Breast epithelium (tissue), 4 donors: Measurements from ENCODE around the gene MPP3. TPM values are rescaled to one million over a fixed set of nuclear protein-coding genes. Genes with fewer than 3 reads are reported as not detected.

Source experiments
- DNase-seq, 2 donors: peaks; one replicate each; pipeline ENCODE4 v3.0.0-alpha.2; 2019; ENCODE audit warnings: low spot score in 2 of 2
- H3K27ac ChIP-seq, 2 donors: fragments of 200-600 bp; sonication (generic) in 1 of 2; one replicate each; pipeline ENCODE4 v1.5.1; 2016 to 2019; ENCODE audit warnings: mild to moderate bottlenecking in 1 of 2
- H3K27me3 ChIP-seq, 2 donors: fragments of 200-600 bp; sonication (generic) in 1 of 2; one replicate each; pipeline versions ENCODE4 v1.5.1 to v1.6.0; 2017 to 2019; ENCODE audit warnings: control low read depth in 1 of 2, mild to moderate bottlenecking in 1 of 2
- H3K36me3 ChIP-seq: fragments of 200-600 bp; one replicate; pipeline ENCODE4 v1.5.1; 2019
- H3K4me1 ChIP-seq, 2 donors: fragments of 200-600 bp; sonication (generic); one replicate each; pipeline ENCODE4 v1.5.1; 2016 to 2019; ENCODE audit warnings: control low read depth in 1 of 2
- H3K4me3 ChIP-seq, 3 donors: fragments of 200-600 bp; sonication (generic); 1 replicate in 2 of 3; 2 replicates in 1 of 3; pipeline ENCODE4 v1.5.1; 2016 to 2019; ENCODE audit warnings: mild to moderate bottlenecking in 3 of 3, moderate library complexity in 2 of 3
- H3K9me3 ChIP-seq, 2 donors: fragments of 200-600 bp; sonication (generic) in 1 of 2; one replicate each; pipeline ENCODE4 v1.5.1; 2016 to 2019; ENCODE audit warnings: control low read depth in 1 of 2
- POLR2A ChIP-seq: fragments of 450-650 bp; IDR thresholded peaks from one replicate; pipeline ENCODE4 v1.6.1; 2016; ENCODE audit warnings: antibody characterized with exemption, mild to moderate bottlenecking, moderate library complexity
- POLR2AphosphoS5 ChIP-seq, 3 donors: sonication (generic); formaldehyde crosslinking; IDR thresholded peaks; one replicate each; pipeline ENCODE4 v1.6.1; 2017; ENCODE audit warnings: antibody characterized with exemption in 3 of 3
- intact Hi-C: fragments of 100-400 bp; cut with DNase I; formaldehyde crosslinking; loops from one replicate; pipeline ENCODE4 v1.15.1; 2023; ENCODE audit warnings: low total_unique reads
- total RNA-seq, 3 donors: library from RNA; depleted of rRNA; stranded (reverse); fragments of >200 nt; gene quantifications; one replicate each; pipeline ENCODE4 v1.1.0, GENCODE V29; 2016
- TF ChIP-seq, protein P1 (sequence below), 3 donors: fragments of 450-650 bp; IDR thresholded peaks; one replicate each; pipeline ENCODE4 v1.5.1; 2016 to 2017; ENCODE audit warnings: antibody characterized with exemption in 3 of 3, mild to moderate bottlenecking in 3 of 3, moderate library complexity in 3 of 3

MPP3 gene
- total RNA-seq, 3 donors from 2014 or later, result 24.2 to 26.3 (median 26.2) TPM

DNA sequence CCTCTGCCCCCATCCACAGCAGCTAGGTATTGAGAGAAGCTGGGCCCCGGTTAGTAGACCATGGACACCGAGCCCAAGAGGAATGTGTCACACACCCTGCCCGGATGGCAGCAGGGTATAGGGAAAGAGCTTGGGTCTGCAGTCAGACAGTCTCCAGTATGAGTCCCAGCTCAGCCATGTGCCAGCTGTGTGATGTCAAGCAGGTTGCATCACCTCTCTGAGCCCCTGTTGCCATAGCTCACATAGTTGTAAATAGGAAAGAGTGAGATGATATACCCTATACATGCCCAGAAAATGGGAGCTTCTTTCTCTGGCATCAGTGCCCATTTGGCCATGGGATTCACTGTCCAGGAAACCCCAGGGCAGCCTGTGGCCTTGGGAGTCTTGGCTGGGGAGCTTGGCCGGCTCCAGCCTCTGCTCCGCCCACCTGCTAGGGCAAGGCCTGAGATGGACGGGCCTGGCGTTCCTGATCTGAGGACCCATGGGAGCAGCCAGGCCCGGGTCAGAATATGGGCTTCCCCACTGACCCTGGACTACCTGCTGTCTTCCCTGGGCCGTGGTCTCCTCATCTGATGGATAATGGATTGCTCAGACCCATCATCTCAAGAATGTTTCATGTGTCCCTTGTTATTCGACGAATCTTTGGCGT lies 27.3 kb upstream of the MPP3 start:
- H3K36me3 ChIP-seq, result no peaks in the 10 kb centered on the region
- DNase-seq, result no peak

GRCh38 chr17:43857957-43858600 lies 25.1 kb upstream of the MPP3 start:
- intact Hi-C loops, result no loop called here
- no peaks in the 10 kb centered on the region for H3K27me3 ChIP-seq
- no peaks in the 10 kb centered on the region for H3K4me1 ChIP-seq
- H3K9me3 ChIP-seq, result no peaks in the 10 kb centered on the region
- TF ChIP-seq, protein P1, sequence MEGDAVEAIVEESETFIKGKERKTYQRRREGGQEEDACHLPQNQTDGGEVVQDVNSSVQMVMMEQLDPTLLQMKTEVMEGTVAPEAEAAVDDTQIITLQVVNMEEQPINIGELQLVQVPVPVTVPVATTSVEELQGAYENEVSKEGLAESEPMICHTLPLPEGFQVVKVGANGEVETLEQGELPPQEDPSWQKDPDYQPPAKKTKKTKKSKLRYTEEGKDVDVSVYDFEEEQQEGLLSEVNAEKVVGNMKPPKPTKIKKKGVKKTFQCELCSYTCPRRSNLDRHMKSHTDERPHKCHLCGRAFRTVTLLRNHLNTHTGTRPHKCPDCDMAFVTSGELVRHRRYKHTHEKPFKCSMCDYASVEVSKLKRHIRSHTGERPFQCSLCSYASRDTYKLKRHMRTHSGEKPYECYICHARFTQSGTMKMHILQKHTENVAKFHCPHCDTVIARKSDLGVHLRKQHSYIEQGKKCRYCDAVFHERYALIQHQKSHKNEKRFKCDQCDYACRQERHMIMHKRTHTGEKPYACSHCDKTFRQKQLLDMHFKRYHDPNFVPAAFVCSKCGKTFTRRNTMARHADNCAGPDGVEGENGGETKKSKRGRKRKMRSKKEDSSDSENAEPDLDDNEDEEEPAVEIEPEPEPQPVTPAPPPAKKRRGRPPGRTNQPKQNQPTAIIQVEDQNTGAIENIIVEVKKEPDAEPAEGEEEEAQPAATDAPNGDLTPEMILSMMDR (IDR thresholded peaks at IDR 0.05), result no peak
- no peak for TF ChIP-seq POLR2AphosphoS5 (IDR thresholded peaks at IDR 0.05)
- TF ChIP-seq POLR2A, result no peak
- no peak for DNase-seq
- peak overlapping the region in 1 of 2 donors; percentile 61 for H3K27ac ChIP-seq
- H3K36me3 ChIP-seq, result no peaks in the 10 kb centered on the region
- H3K4me3 ChIP-seq, result no peak overlapping the region

More for the DNA sequence above, 27.3 kb upstream of the MPP3 start:
- Histone ChIP-seq H3K27ac (peak overlapping the region; percentile 62 to 76), H3K9me3 (no peaks in the 10 kb centered on the region), H3K27me3 (no peaks in the 10 kb centered on the region), H3K4me3 (peak overlapping the region in 1 of 3 donors; percentile 15), H3K4me1 (no peaks in the 10 kb centered on the region)
- intact Hi-C loops, result no loop called here
- TF ChIP-seq, protein P1 (IDR thresholded peaks at IDR 0.05), result no peak
- TF ChIP-seq POLR2A (no peak), POLR2AphosphoS5 (IDR thresholded peaks at IDR 0.05) (no peak)

DNA sequence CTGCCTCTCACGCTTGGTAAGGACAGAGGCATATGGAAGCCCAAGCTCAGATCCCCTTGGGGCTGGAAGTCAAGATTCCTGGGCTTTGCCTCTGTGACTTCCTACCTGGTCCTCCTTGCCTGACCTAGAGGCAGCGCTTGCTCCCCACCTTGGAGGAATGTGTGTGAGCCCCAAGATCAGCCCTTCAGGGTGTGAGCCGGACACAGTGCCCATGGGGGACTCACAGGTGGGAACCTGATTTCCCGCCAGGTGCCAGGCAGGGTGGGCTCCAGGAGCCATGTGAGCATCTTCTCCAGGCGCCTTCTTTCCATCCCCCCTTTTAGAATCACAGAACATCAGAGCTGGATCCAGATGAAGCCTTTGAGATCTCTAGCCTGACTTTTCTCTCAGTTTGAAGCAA lies 24.2 kb upstream of the MPP3 start:
- H3K9me3 ChIP-seq, result no peaks in the 10 kb centered on the region
- no peak overlapping the region for H3K4me3 ChIP-seq
- no peaks in the 10 kb centered on the region for H3K36me3 ChIP-seq
- no peak for DNase-seq
- H3K4me1 ChIP-seq, result no peaks in the 10 kb centered on the region
- H3K27me3 ChIP-seq, result no peaks in the 10 kb centered on the region
- TF ChIP-seq POLR2AphosphoS5 (IDR thresholded peaks at IDR 0.05) (no peak), POLR2A (no peak)
- peak overlapping the region in 1 of 2 donors; percentile 48 for H3K27ac ChIP-seq
- intact Hi-C loops, result no loop called here

- Histone ChIP-seq H3K4me3 (no peak overlapping the region), H3K4me1 (no peaks in the 10 kb centered on the region), H3K36me3 (no peaks in the 10 kb centered on the region), H3K27ac (no peak overlapping the region), H3K9me3 (no peaks in the 10 kb centered on the region), H3K27me3 (no peaks in the 10 kb centered on the region)
- intact Hi-C loops, result no loop called here
- no peak for TF ChIP-seq POLR2A
- TF ChIP-seq POLR2AphosphoS5 (IDR thresholded peaks at IDR 0.05), result no peak
- TF ChIP-seq, protein P1 (IDR thresholded peaks at IDR 0.05), result no peak
- no peak for DNase-seq
These were observed 23.2 kb upstream of the MPP3 start for GRCh38 chr17:43856141-43856540.

GRCh38 chr17:43855061-43855460 lies 22.1 kb upstream of the MPP3 start:
- no peak for DNase-seq
- intact Hi-C loops, result no loop called here

More at GRCh38 chr17:43855061-43855460, 22.1 kb upstream of the MPP3 start:
- Histone ChIP-seq H3K27me3 (no peaks in the 10 kb centered on the region), H3K9me3 (no peaks in the 10 kb centered on the region), H3K4me3 (no peak overlapping the region), H3K36me3 (no peaks in the 10 kb centered on the region), H3K4me1 (no peaks in the 10 kb centered on the region), H3K27ac (no peak overlapping the region)
- TF ChIP-seq POLR2A, result no peak
- TF ChIP-seq, protein P1 (IDR thresholded peaks at IDR 0.05), result no peak
- TF ChIP-seq POLR2AphosphoS5 (IDR thresholded peaks at IDR 0.05), result no peak
